ENCODE data around the gene SFXN3.

GRCh38 chr10:101064415-101065030 lies 33.5 kb downstream of the SFXN3 start:
- no peak for TF ChIP-seq CTCF (IDR thresholded peaks at IDR 0.05; ENCODE audit: poor library complexity)
- TF ChIP-seq EZH2 (IDR thresholded peaks at IDR 0.05; ENCODE audit: borderline replicate concordance) = no peak
- no peak for TF ChIP-seq EZH2phosphoT487 (IDR thresholded peaks at IDR 0.05; ENCODE audit: low read depth, severe bottlenecking, unreplicated experiment)
